ENCODE results near the gene NAIP. TPM values are rescaled to one million over a fixed set of nuclear protein-coding genes. Genes with fewer than 3 reads are reported as not detected.
"Not testable (repeated sequence)": the region's sequence is repeated elsewhere in the genome, so short reads cannot be mapped to it uniquely, and the experiment has no call there.

Gene NAIP
- total and polyA plus RNA-seq, 9 donors, result 4.0 to 21.2 (median 15.2) TPM

GRCh38 chr5:71014176-71014575 is 11.0 kb downstream of the NAIP start:
- 90 to 92% (median 92%) methylated on average over 8 of the region's 8 CpGs for WGBS, 3 donors
- H3K9me3 ChIP-seq, result no peaks in the 10 kb centered on the region
- intact Hi-C loops (cut with DNase I), result no loop called here

DNA sequence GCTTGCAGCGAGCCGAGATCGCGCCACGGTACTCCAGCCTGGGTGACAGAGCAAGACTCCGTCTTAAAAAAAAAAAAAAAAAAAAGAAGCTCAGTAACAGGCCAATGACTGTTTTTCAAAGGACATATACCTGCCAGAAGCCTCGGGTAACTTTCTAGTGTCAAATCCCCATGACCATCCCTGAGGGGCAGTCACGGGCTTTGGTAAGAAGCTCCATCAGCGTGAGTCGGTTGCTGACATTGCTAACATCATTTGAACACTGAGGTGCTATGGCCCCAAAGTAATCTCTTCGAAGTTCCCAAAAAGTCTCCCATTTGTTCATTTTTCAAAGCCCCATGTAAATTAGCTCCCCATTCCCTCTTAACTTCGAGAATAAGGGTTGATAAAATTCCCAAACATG is 11.6 kb downstream of the NAIP start:
- no peaks in the 10 kb centered on the region for H3K36me3 ChIP-seq
- H3K4me3 ChIP-seq, result no peak overlapping the region
- TF ChIP-seq, protein P1, sequence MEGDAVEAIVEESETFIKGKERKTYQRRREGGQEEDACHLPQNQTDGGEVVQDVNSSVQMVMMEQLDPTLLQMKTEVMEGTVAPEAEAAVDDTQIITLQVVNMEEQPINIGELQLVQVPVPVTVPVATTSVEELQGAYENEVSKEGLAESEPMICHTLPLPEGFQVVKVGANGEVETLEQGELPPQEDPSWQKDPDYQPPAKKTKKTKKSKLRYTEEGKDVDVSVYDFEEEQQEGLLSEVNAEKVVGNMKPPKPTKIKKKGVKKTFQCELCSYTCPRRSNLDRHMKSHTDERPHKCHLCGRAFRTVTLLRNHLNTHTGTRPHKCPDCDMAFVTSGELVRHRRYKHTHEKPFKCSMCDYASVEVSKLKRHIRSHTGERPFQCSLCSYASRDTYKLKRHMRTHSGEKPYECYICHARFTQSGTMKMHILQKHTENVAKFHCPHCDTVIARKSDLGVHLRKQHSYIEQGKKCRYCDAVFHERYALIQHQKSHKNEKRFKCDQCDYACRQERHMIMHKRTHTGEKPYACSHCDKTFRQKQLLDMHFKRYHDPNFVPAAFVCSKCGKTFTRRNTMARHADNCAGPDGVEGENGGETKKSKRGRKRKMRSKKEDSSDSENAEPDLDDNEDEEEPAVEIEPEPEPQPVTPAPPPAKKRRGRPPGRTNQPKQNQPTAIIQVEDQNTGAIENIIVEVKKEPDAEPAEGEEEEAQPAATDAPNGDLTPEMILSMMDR (IDR thresholded peaks at IDR 0.05), result no peak
- TF ChIP-seq POLR2A (IDR thresholded peaks at IDR 0.05) (no peak), EP300 (IDR thresholded peaks at IDR 0.05) (no peak)
- no peak overlapping the region for H3K27ac ChIP-seq
- no peaks in the 10 kb centered on the region for H3K4me1 ChIP-seq (ENCODE audit: insufficient read depth)
- no peaks in the 10 kb centered on the region for H3K9me3 ChIP-seq
- WGBS, 3 donors, result 85 to 86% (median 85%) methylated on average over 12 of the region's 12 CpGs
- H3K27me3 ChIP-seq, result no peaks in the 10 kb centered on the region
- DNase-seq, result no peak
- intact Hi-C loops (cut with DNase I), result no loop called here

More at GRCh38 chr5:71014176-71014575, 11.0 kb downstream of the NAIP start:
- Histone ChIP-seq H3K27me3 (no peaks in the 10 kb centered on the region), H3K27ac (no peak overlapping the region), H3K36me3 (no peaks in the 10 kb centered on the region), H3K4me1 (ENCODE audit: insufficient read depth) (no peaks in the 10 kb centered on the region), H3K4me3 (no peak overlapping the region)
- no peak for DNase-seq
- TF ChIP-seq, protein P1 (IDR thresholded peaks at IDR 0.05), result no peak
- TF ChIP-seq EP300 (IDR thresholded peaks at IDR 0.05), result no peak
- TF ChIP-seq POLR2A (IDR thresholded peaks at IDR 0.05), result no peak

DNA sequence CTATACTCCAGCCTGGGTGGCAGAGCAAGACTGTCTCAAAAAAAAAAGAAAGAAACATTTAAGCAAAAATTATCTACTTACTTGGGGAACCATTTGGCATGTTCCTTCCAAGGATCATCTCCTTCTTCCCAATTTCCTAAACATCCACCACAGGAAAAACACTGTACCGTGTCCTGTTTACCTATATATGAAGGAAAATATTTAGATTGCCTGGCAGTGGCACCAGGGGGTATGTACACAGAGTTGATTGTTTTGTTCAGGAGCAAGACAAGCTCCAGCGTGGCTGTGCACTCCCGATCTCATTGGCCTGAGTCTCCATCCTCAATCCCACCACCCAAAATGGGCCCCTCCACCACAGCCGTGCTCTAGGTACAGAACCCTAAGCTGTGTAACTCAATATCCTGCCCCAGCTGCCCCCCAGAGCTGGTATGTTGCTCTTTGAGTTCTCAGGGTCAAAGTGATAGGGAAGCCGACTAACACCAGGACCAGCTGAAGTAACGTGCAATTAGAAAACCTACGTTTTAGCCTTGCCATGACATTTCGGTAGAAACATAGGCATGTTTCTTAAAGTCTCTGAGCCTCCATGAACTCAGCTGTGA is 13.8 kb downstream of the NAIP start:
- TF ChIP-seq, protein P1 (IDR thresholded peaks at IDR 0.05), result no peak
- TF ChIP-seq EP300 (IDR thresholded peaks at IDR 0.05), result no peak
- no peak for TF ChIP-seq POLR2A (IDR thresholded peaks at IDR 0.05)
- no peak overlapping the region for H3K4me3 ChIP-seq
- DNase-seq, result no peak
- no peaks in the 10 kb centered on the region for H3K9me3 ChIP-seq
- H3K36me3 ChIP-seq, result no peaks in the 10 kb centered on the region
- WGBS, 3 donors, result 80 to 81% (median 80%) methylated on average over 8 of the region's 8 CpGs
- no peaks in the 10 kb centered on the region for H3K4me1 ChIP-seq (ENCODE audit: insufficient read depth)
- intact Hi-C loops (cut with DNase I), result no loop called here
- H3K27me3 ChIP-seq, result no peaks in the 10 kb centered on the region
- H3K27ac ChIP-seq, result no peak overlapping the region

DNA sequence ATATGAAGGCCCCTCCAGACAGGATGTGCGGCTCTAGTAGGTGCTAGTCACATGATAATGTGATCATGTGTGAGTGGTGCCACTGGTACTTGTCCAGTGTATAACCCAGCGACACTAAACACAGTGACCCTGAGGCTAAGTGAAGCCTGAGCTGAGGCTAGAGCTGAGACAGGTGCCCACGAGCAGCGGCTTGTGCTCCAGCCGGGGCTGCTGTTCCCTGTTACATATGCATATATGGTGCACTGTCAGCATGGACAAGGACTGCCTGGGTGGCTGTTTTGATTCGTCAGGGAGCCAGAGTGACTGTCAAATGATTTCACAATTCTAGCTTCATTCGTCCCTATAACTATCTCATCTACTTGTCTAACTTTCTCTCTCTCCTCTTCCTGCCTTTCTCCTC is 18.2 kb downstream of the NAIP start:
- 83% methylated on average over 2 of the region's 7 CpGs; no CpG with 5 or more reads in 2 of the 3 donors for WGBS, 3 donors

GRCh38 chr5:70984882-70985281 is 40.3 kb downstream of the NAIP start:
- not testable (repeated sequence) for H3K9me3 ChIP-seq, H3K27ac ChIP-seq
- no CpG with 5 or more reads among the region's 10 CpGs for WGBS, 3 donors

More for the DNA sequence above, 18.2 kb downstream of the NAIP start:
- H3K4me1 ChIP-seq (ENCODE audit: insufficient read depth); H3K27me3 ChIP-seq; intact Hi-C loops (cut with DNase I); DNase-seq; H3K4me3 ChIP-seq; H3K9me3 ChIP-seq; H3K36me3 ChIP-seq; H3K27ac ChIP-seq: not testable (repeated sequence)

DNA sequence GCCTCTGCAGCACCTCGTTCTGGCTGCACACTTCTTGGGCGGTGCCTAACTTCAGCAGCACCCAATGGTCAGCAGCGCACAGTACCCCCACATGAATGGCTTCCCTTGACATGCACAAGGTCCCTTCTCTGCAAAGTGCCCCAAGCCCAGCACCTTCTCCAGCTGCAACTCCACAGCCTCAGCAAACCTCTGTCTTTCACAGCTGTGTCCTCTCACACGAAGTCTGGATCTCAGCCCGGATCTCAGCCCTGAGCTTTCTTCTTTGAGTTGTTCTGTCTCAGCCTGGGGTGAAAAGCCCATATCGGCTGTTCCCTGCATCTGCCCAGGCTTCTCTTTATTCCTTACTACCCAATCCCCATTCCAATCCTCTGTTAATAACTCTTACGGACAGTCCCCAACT is 57.9 kb downstream of the NAIP start:
- H3K36me3 ChIP-seq; H3K4me3 ChIP-seq; H3K27me3 ChIP-seq; intact Hi-C loops (cut with DNase I); H3K27ac ChIP-seq; H3K4me1 ChIP-seq (ENCODE audit: insufficient read depth); H3K9me3 ChIP-seq; DNase-seq: not testable (repeated sequence)
- WGBS, 3 donors, result no CpG with 5 or more reads among the region's 7 CpGs

More at GRCh38 chr5:70984882-70985281, 40.3 kb downstream of the NAIP start:
- H3K36me3 ChIP-seq; DNase-seq; H3K4me3 ChIP-seq; H3K4me1 ChIP-seq (ENCODE audit: insufficient read depth); intact Hi-C loops (cut with DNase I); H3K27me3 ChIP-seq: not testable (repeated sequence)

- DNase-seq; H3K27me3 ChIP-seq; intact Hi-C loops (cut with DNase I); H3K36me3 ChIP-seq; H3K4me3 ChIP-seq; H3K4me1 ChIP-seq (ENCODE audit: insufficient read depth); H3K9me3 ChIP-seq; H3K27ac ChIP-seq: not testable (repeated sequence)
Observed at GRCh38 chr5:70964531-70964930, 60.6 kb downstream of the NAIP start.

DNA sequence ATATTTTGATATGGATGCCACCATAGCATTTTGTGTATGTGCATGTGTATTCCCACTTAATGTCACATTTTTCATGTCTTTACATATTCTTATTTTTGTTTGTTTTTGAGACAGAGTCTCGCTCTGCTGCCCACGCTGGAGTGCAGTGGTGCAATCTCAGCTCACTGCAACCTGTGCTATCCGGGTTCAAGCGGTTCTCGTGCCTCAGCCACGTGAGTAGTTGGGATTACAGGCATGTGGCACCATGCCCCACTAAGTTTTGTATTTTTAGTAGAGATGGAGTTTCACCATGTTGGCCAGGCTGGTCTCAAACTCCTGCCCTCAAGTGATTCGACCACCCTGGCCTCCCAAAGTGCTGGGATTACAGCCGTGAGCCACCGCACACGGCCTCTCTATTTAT is 72.1 kb downstream of the NAIP start:
- intact Hi-C loops (cut with DNase I); H3K4me3 ChIP-seq; DNase-seq; H3K9me3 ChIP-seq; H3K27me3 ChIP-seq; H3K27ac ChIP-seq; H3K36me3 ChIP-seq; H3K4me1 ChIP-seq (ENCODE audit: insufficient read depth): not testable (repeated sequence)
- WGBS, 3 donors, result no CpG with 5 or more reads among the region's 10 CpGs

GRCh38 chr5:70932560-70932959 is 92.6 kb downstream of the NAIP start:
- H3K27me3 ChIP-seq; intact Hi-C loops (cut with DNase I); H3K4me3 ChIP-seq; H3K4me1 ChIP-seq (ENCODE audit: insufficient read depth); H3K27ac ChIP-seq; H3K9me3 ChIP-seq; DNase-seq; H3K36me3 ChIP-seq: not testable (repeated sequence)
- no CpG with 5 or more reads among the region's 1 CpG for WGBS, 3 donors
